Dermis blood vessel endothelial cell (primary cell): ENCODE data around the gene PGA5. TPM values are rescaled to one million over a fixed set of nuclear protein-coding genes. Genes with fewer than 3 reads are reported as not detected.

Experiments used
- DNase-seq: peaks from one replicate; pipeline ENCODE4 v3.0.0; 2010
- total RNA-seq: library from RNA; depleted of rRNA; stranded (reverse); fragments of >200 nt; gene quantifications from 2 replicates; pipeline ENCODE4 v1.2.3, GENCODE V29; 2014

The PGA5 gene
- total RNA-seq, 1 donor from 2014 or later: not detected

- peak; percentile 71 for DNase-seq
Observed at GRCh38 chr11:61294717-61295595, 54.0 kb downstream of the PGA5 start, which contains the start of gene VWCE. VWCE (minus strand) TSS chr11:61295316; CDS start chr11:61295037, 279 bp downstream.

GRCh38 chr11:61295596-61295926 is 54.6 kb downstream of the PGA5 start:
- peak; percentile 37 for DNase-seq

- DNase-seq: no peak
Observed at GRCh38 chr11:61297341-61297740, 56.4 kb downstream of the PGA5 start.

- DNase-seq: peak; percentile 96
Observed at GRCh38 chr11:61297746-61298145, 56.8 kb downstream of the PGA5 start.

- DNase-seq: no peak
Observed at GRCh38 chr11:61298663-61299244, 57.8 kb downstream of the PGA5 start.

Other genes starting within 250 kb of the PGA5 start
- gene CD5, start 138.7 kb upstream of the PGA5 start, total RNA-seq: not detected in 2 replicates
- gene VPS37C, start 79.7 kb upstream of the PGA5 start, total RNA-seq: 9.7 and 14.1 TPM in 2 replicates
- gene PGA3, start 37.7 kb upstream of the PGA5 start, total RNA-seq: not detected in 2 replicates
- gene PGA4, start 18.8 kb upstream of the PGA5 start, total RNA-seq: not detected in 2 replicates
- gene VWCE, start 54.1 kb downstream of the PGA5 start, total RNA-seq: 6.8 and 8.8 TPM in 2 replicates
- 328 and 389 TPM in 2 replicates for gene DDB1, start 91.9 kb downstream of the PGA5 start, total RNA-seq
- gene TKFC, start 92.1 kb downstream of the PGA5 start, total RNA-seq: 27.2 and 33.9 TPM in 2 replicates
- 58.4 and 75.4 TPM in 2 replicates for gene CYB561A3, start 120.7 kb downstream of the PGA5 start, total RNA-seq
- gene TMEM138, start 121.2 kb downstream of the PGA5 start, total RNA-seq: 12.6 and 12.8 TPM in 2 replicates
- gene TMEM216, start 151.4 kb downstream of the PGA5 start, total RNA-seq: 8.8 and 14.0 TPM in 2 replicates
- 16.7 and 22.2 TPM in 2 replicates for gene CPSF7, start 188.8 kb downstream of the PGA5 start, total RNA-seq
- 23.2 and 57.0 TPM in 2 replicates for gene SDHAF2, start 188.9 kb downstream of the PGA5 start, total RNA-seq